Parathyroid adenoma (tissue), 2 donors: ENCODE measurements around the gene ANO6.

ENCODE experiments used
- H2AFZ ChIP-seq: fragments of 300-600 bp; sonication (generic); one replicate; pipeline ENCODE4 v1.7.0; 2017; ENCODE audit warnings: antibody characterized with exemption, mild to moderate bottlenecking
- H3K27ac ChIP-seq: fragments of 300-600 bp; sonication (generic); one replicate; pipeline ENCODE4 v1.7.0; 2017
- H3K27me3 ChIP-seq: fragments of 300-600 bp; sonication (generic); one replicate; pipeline ENCODE4 v1.7.0; 2017; ENCODE audit warnings: low read length; ENCODE audit not compliant: control insufficient read depth, insufficient read depth
- H3K36me3 ChIP-seq: fragments of 300-600 bp; sonication (generic); one replicate; pipeline ENCODE4 v1.7.0; 2017; ENCODE audit warnings: low read length; ENCODE audit not compliant: control insufficient read depth, insufficient read depth
- H3K4me1 ChIP-seq: fragments of 300-600 bp; sonication (generic); one replicate; pipeline ENCODE4 v1.7.0; 2017; ENCODE audit warnings: control low read depth
- H3K4me2 ChIP-seq: fragments of 300-600 bp; sonication (generic); one replicate; pipeline ENCODE4 v1.7.0; 2017; ENCODE audit warnings: low read length
- H3K4me3 ChIP-seq: fragments of 300-600 bp; sonication (generic); one replicate; pipeline ENCODE4 v1.7.0; 2017; ENCODE audit warnings: low read depth, low read length
- H3K79me2 ChIP-seq: fragments of 300-600 bp; sonication (generic); one replicate; pipeline ENCODE4 v1.7.0; 2017; ENCODE audit warnings: control low read depth
- H3K9ac ChIP-seq: fragments of 300-600 bp; sonication (generic); one replicate; pipeline ENCODE4 v1.7.0; 2017; ENCODE audit warnings: mild to moderate bottlenecking
- H3K9me3 ChIP-seq: fragments of 300-600 bp; sonication (generic); one replicate; pipeline ENCODE4 v1.7.0; 2017; ENCODE audit warnings: low read length; ENCODE audit not compliant: control insufficient read depth
- CTCF ChIP-seq: fragments of 300-600 bp; sonication (generic); IDR thresholded peaks from one replicate; pipeline ENCODE4 v1.7.0; 2017; ENCODE audit warnings: antibody characterized with exemption, mild to moderate bottlenecking
- donor health status: primary hyperparathyroidism.

The ANO6 gene

GRCh38 chr12:45363903-45364302 is 148.0 kb downstream of the ANO6 start:
- Histone ChIP-seq H3K79me2 (peaks cover 19% of the 10 kb centered on the region), H3K27me3 (no peaks in the 10 kb centered on the region), H3K4me1 (no peaks in the 10 kb centered on the region), H3K9me3 (peaks cover 5% of the 10 kb centered on the region), H2AFZ (no peak overlapping the region), H3K9ac (no peak overlapping the region), H3K27ac (no peak overlapping the region), H3K36me3 (no peaks in the 10 kb centered on the region), H3K4me2 (no peak overlapping the region), H3K4me3 (no peak overlapping the region)
- TF ChIP-seq CTCF: no peak

- Histone ChIP-seq H3K4me3 (no peak overlapping the region), H3K4me1 (no peaks in the 10 kb centered on the region), H3K4me2 (no peak overlapping the region), H3K9ac (no peak overlapping the region), H3K27me3 (no peaks in the 10 kb centered on the region), H3K9me3 (peaks cover 2% of the 10 kb centered on the region), H3K27ac (no peak overlapping the region), H3K79me2 (peaks cover 14% of the 10 kb centered on the region), H2AFZ (no peak overlapping the region), H3K36me3 (no peaks in the 10 kb centered on the region)
- TF ChIP-seq CTCF: no peak
Observed at GRCh38 chr12:45368841-45369489, 153.1 kb downstream of the ANO6 start.

- no peak overlapping the region for H3K27ac ChIP-seq
- H3K27me3 ChIP-seq: no peaks in the 10 kb centered on the region
- no peaks in the 10 kb centered on the region for H3K4me1 ChIP-seq
- no peaks in the 10 kb centered on the region for H3K9me3 ChIP-seq
- H3K4me2 ChIP-seq: no peak overlapping the region
- no peak overlapping the region for H2AFZ ChIP-seq
- H3K9ac ChIP-seq: no peak overlapping the region
- H3K4me3 ChIP-seq: no peak overlapping the region
- H3K36me3 ChIP-seq: peaks cover 2% of the 10 kb centered on the region
- no peaks in the 10 kb centered on the region for H3K79me2 ChIP-seq
- TF ChIP-seq CTCF: no peak
Observed at GRCh38 chr12:45377815-45378214, 161.9 kb downstream of the ANO6 start.

- peaks cover 2% of the 10 kb centered on the region for H3K36me3 ChIP-seq
- H3K9me3 ChIP-seq: no peaks in the 10 kb centered on the region
- no peaks in the 10 kb centered on the region for H3K27me3 ChIP-seq
- TF ChIP-seq CTCF: no peak
- no peaks in the 10 kb centered on the region for H3K4me1 ChIP-seq
- no peak overlapping the region for H3K9ac ChIP-seq
- no peak overlapping the region for H3K4me2 ChIP-seq
- H3K4me3 ChIP-seq: no peak overlapping the region
- H3K79me2 ChIP-seq: no peaks in the 10 kb centered on the region
- no peak overlapping the region for H3K27ac ChIP-seq
- H2AFZ ChIP-seq: no peak overlapping the region
Observed at GRCh38 chr12:45379261-45379660, 163.4 kb downstream of the ANO6 start.

- Histone ChIP-seq H3K4me3 (no peak overlapping the region), H3K36me3 (peaks cover 2% of the 10 kb centered on the region), H3K4me2 (no peak overlapping the region), H3K27ac (no peak overlapping the region), H3K4me1 (no peaks in the 10 kb centered on the region), H3K9me3 (no peaks in the 10 kb centered on the region), H3K27me3 (no peaks in the 10 kb centered on the region), H2AFZ (no peak overlapping the region), H3K9ac (no peak overlapping the region), H3K79me2 (no peaks in the 10 kb centered on the region)
- TF ChIP-seq CTCF: no peak
Observed at GRCh38 chr12:45381351-45381750, 165.5 kb downstream of the ANO6 start.
